ENCODE data around the gene SLC16A10.

GRCh38 chr6:111121789-111122350 lies 34.6 kb downstream of the SLC16A10 start:
- TF ChIP-seq, protein P1, sequence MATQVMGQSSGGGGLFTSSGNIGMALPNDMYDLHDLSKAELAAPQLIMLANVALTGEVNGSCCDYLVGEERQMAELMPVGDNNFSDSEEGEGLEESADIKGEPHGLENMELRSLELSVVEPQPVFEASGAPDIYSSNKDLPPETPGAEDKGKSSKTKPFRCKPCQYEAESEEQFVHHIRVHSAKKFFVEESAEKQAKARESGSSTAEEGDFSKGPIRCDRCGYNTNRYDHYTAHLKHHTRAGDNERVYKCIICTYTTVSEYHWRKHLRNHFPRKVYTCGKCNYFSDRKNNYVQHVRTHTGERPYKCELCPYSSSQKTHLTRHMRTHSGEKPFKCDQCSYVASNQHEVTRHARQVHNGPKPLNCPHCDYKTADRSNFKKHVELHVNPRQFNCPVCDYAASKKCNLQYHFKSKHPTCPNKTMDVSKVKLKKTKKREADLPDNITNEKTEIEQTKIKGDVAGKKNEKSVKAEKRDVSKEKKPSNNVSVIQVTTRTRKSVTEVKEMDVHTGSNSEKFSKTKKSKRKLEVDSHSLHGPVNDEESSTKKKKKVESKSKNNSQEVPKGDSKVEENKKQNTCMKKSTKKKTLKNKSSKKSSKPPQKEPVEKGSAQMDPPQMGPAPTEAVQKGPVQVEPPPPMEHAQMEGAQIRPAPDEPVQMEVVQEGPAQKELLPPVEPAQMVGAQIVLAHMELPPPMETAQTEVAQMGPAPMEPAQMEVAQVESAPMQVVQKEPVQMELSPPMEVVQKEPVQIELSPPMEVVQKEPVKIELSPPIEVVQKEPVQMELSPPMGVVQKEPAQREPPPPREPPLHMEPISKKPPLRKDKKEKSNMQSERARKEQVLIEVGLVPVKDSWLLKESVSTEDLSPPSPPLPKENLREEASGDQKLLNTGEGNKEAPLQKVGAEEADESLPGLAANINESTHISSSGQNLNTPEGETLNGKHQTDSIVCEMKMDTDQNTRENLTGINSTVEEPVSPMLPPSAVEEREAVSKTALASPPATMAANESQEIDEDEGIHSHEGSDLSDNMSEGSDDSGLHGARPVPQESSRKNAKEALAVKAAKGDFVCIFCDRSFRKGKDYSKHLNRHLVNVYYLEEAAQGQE (IDR thresholded peaks at IDR 0.05; ENCODE audit: low read depth): no peak
- TF ChIP-seq ZBTB7A (IDR thresholded peaks at IDR 0.05; ENCODE audit: low read depth) (no peak), EGR1 (IDR thresholded peaks at IDR 0.05) (no peak), CEBPB (IDR thresholded peaks at IDR 0.05) (no peak), FOXM1 (IDR thresholded peaks at IDR 0.05; ENCODE audit: borderline replicate concordance, low read depth) (no peak), USF1 (IDR thresholded peaks at IDR 0.05) (no peak), TAF1 (IDR thresholded peaks at IDR 0.05; ENCODE audit: low read depth) (no peak), RAD21 (IDR thresholded peaks at IDR 0.05; ENCODE audit: low read depth) (no peak), NFIC (IDR thresholded peaks at IDR 0.05) (no peak), EP300 (IDR thresholded peaks at IDR 0.05; ENCODE audit: borderline replicate concordance) (no peak), TCF12 (IDR thresholded peaks at IDR 0.05; ENCODE audit: low read depth) (no peak)
- TF ChIP-seq, protein P2, sequence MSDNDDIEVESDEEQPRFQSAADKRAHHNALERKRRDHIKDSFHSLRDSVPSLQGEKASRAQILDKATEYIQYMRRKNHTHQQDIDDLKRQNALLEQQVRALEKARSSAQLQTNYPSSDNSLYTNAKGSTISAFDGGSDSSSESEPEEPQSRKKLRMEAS (IDR thresholded peaks at IDR 0.05): no peak

All from Ishikawa (cell line).